Cardiac fibroblast (primary cell): ENCODE results near the gene SAMD14.

ENCODE experiments used
- DNase-seq, 2 donors: peaks; one replicate each; pipeline versions ENCODE4 v3.0.0 to v3.0.0-alpha.2; 2010; ENCODE audit warnings: low read depth in 2 of 2
- H3K4me3 ChIP-seq, 2 donors: replicated peaks in 1 of 2; 1 replicate in 1 of 2; 2 replicates in 1 of 2; pipeline ENCODE4 v1.5.1; 2011; ENCODE audit warnings: low read depth in 2 of 2, low read length in 2 of 2, mild to moderate bottlenecking in 2 of 2, moderate library complexity in 1 of 2
- TF ChIP-seq, protein P1 (sequence below): IDR thresholded peaks from one replicate; pipeline ENCODE4 v1.5.1; 2011; ENCODE audit warnings: low read depth, mild to moderate bottlenecking, low read length, inconsistent platforms

The SAMD14 gene

GRCh38 chr17:50148226-50149090, 18.5 kb upstream of the SAMD14 start:
- TF ChIP-seq, protein P1, sequence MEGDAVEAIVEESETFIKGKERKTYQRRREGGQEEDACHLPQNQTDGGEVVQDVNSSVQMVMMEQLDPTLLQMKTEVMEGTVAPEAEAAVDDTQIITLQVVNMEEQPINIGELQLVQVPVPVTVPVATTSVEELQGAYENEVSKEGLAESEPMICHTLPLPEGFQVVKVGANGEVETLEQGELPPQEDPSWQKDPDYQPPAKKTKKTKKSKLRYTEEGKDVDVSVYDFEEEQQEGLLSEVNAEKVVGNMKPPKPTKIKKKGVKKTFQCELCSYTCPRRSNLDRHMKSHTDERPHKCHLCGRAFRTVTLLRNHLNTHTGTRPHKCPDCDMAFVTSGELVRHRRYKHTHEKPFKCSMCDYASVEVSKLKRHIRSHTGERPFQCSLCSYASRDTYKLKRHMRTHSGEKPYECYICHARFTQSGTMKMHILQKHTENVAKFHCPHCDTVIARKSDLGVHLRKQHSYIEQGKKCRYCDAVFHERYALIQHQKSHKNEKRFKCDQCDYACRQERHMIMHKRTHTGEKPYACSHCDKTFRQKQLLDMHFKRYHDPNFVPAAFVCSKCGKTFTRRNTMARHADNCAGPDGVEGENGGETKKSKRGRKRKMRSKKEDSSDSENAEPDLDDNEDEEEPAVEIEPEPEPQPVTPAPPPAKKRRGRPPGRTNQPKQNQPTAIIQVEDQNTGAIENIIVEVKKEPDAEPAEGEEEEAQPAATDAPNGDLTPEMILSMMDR: no peak
- peak; percentile 37 to 55 for DNase-seq

GRCh38 chr17:50147841-50148225, 17.9 kb upstream of the SAMD14 start:
- peak overlapping the region; percentile 82 to 85 for H3K4me3 ChIP-seq
- TF ChIP-seq, protein P1: no peak
- peak in 1 of 2 donors; percentile 55 for DNase-seq

More at GRCh38 chr17:50148226-50149090, 18.5 kb upstream of the SAMD14 start:
- H3K4me3 ChIP-seq: peak overlapping the region; percentile 82 to 85

- TF ChIP-seq, protein P1: no peak
- peak overlapping the region; percentile 82 to 85 for H3K4me3 ChIP-seq
- DNase-seq: no peak
Observed at GRCh38 chr17:50146927-50147665, 17.1 kb upstream of the SAMD14 start.

DNA sequence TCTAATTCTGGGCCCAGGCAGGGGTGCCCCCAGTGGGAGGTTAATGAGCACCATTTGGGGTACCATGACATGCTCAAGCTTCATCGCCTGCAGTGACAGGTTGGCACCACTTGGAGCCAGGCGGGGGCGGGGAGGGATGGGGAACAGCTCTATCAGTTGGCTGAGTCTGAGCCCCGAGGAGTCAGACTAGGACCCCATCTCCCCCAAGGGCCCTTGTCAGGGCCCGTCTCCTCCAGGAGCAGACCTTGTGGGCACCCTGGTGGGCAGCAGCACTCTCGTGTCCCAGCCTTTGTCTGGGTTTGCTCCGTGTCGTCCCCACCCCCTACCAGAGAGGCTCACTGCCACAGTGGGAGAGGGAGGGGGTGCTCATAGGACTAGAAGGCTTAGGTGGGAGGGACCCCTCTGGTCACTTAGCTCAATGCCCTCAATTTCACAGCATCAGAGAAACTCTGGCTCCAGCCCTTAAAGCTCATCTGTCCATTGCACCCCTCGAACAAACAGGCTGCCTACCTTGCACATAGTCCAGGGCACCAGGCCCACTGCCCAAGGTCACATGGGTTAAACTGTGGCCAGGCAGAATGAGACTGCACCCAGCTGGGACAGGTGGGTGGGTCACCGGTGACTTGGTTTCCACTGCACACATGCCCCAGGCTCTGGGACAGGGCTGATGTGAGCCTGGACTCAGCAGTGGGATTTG, 16.4 kb upstream of the SAMD14 start:
- TF ChIP-seq, protein P1: no peak
- DNase-seq: no peak
- H3K4me3 ChIP-seq: peak overlapping the region in 1 of 2 donors; percentile 11

DNA sequence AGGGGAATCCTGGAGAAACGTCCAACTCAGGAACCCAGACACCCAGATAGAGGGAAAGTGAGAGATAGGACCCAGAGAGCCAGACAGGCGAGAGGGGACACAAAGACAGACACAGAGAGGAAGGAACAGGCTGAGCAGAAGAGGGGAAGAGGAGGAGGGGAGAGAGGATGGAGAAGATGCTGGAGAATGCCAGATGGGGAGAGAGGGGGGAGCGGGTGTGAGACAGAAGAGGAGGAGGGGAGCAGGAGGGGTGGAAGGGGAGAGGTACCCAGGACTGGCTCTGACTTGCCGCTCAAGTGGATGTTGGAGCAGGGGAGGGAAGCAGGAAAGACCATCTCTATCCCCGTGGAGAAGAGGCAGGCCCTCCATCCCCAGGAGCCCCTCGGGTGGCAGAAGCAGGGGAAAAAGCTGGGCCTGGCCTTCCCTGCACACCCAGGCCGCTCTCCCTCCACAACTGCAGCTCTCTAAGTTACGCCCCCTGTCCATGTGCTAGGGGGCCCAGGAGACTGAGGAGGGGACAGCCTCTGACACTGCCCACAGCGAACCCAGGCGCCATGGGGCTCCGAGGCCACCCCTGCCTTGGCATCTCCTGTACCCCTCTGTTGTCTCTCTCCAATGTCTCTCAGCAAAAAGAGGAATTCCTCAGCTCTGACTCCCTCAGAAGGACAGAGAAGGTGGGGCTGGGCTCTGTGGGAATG, 15.7 kb upstream of the SAMD14 start:
- no peak for DNase-seq
- TF ChIP-seq, protein P1: no peak
- no peak overlapping the region for H3K4me3 ChIP-seq
